GM23248 (cell line): ENCODE data around the gene WFIKKN2. TPM values are rescaled to one million over a fixed set of nuclear protein-coding genes. Genes with fewer than 3 reads are reported as not detected.
A peak's percentile ranks its signal among the peaks of the same experiment; 100 is the strongest.

Experiments
- DNase-seq: peaks from one replicate; pipeline ENCODE4 v3.0.0-alpha.2; 2015
- H2AFZ ChIP-seq: fragments of 200-600 bp; sonication (generic); 2 replicates; pipeline ENCODE4 v1.6.1; 2016; ENCODE audit warnings: antibody characterized with exemption
- H3F3A ChIP-seq: fragments of 200-600 bp; sonication (generic); 2 replicates; pipeline ENCODE4 v1.6.1; 2016; ENCODE audit warnings: mild to moderate bottlenecking, antibody characterized with exemption, mixed run types; ENCODE audit not compliant: insufficient read depth
- H3K27ac ChIP-seq: fragments of 200-600 bp; sonication (generic); 2 replicates; pipeline ENCODE4 v1.5.1; 2016; ENCODE audit warnings: mild to moderate bottlenecking
- H3K27me3 ChIP-seq: fragments of 200-600 bp; sonication (generic); replicated peaks from 2 replicates; pipeline ENCODE4 v1.6.1; 2016; ENCODE audit warnings: mild to moderate bottlenecking; ENCODE audit not compliant: insufficient read depth
- H3K36me3 ChIP-seq: fragments of 200-600 bp; sonication (generic); 2 replicates; pipeline ENCODE4 v1.6.1; 2016; ENCODE audit warnings: low read depth, mild to moderate bottlenecking
- H3K4me1 ChIP-seq: fragments of 200-600 bp; sonication (generic); 2 replicates; pipeline ENCODE4 v1.6.1; 2016; ENCODE audit warnings: mild to moderate bottlenecking; ENCODE audit not compliant: insufficient read depth
- H3K4me2 ChIP-seq: fragments of 200-600 bp; sonication (generic); one replicate; pipeline ENCODE4 v1.6.1; 2016; ENCODE audit warnings: mild to moderate bottlenecking; ENCODE audit not compliant: unreplicated experiment
- H3K4me3 ChIP-seq: fragments of 200-600 bp; sonication (generic); 2 replicates; pipeline ENCODE4 v1.5.1; 2016; ENCODE audit warnings: mild to moderate bottlenecking
- H3K79me2 ChIP-seq: fragments of 200-600 bp; sonication (generic); 2 replicates; pipeline ENCODE4 v1.6.1; 2016; ENCODE audit warnings: mild to moderate bottlenecking; ENCODE audit not compliant: insufficient read depth
- H3K9ac ChIP-seq: fragments of 200-600 bp; sonication (generic); 2 replicates; pipeline ENCODE4 v1.6.1; 2016; ENCODE audit warnings: mild to moderate bottlenecking
- H3K9me2 ChIP-seq: fragments of 200-600 bp; sonication (generic); 2 replicates; pipeline ENCODE4 v1.6.1; 2016; ENCODE audit warnings: mixed run types, mild to moderate bottlenecking, moderate library complexity; ENCODE audit not compliant: insufficient read depth
- H3K9me3 ChIP-seq: fragments of 200-600 bp; sonication (generic); one replicate; pipeline ENCODE4 v1.6.1; 2017; ENCODE audit warnings: low read depth
- H4K20me1 ChIP-seq: fragments of 200-600 bp; sonication (generic); 2 replicates; pipeline ENCODE4 v1.6.0; 2016; ENCODE audit not compliant: insufficient read depth
- EZH2 ChIP-seq: fragments of 200-600 bp; sonication (generic); IDR thresholded peaks from 2 replicates; pipeline ENCODE4 v1.6.1; 2018; ENCODE audit warnings: antibody characterized with exemption, mild to moderate bottlenecking; ENCODE audit not compliant: insufficient read depth, poor library complexity, severe bottlenecking
- EZH2phosphoT487 ChIP-seq: fragments of 200-600 bp; sonication (generic); IDR thresholded peaks from 2 replicates; pipeline ENCODE4 v1.6.1; 2018; ENCODE audit warnings: antibody characterized with exemption, moderate library complexity, mild to moderate bottlenecking, low read depth; ENCODE audit not compliant: insufficient read depth
- WGBS, 2 experiments: methylation state at CpG; one replicate each; pipeline ENCODE4 v1.1.6; 2015 to 2017; ENCODE audit warnings: low lambda C conversion rate in 2 of 2, low coverage in 1 of 2; ENCODE audit errors: missing lambda C conversion rate in 2 of 2; 5-methylcytosine and 5-hydroxymethylcytosine counted together
- in situ Hi-C: fragments of 300-500 bp; cut with MboI; formaldehyde crosslinking; loops from 2 replicates; pipeline ENCODE4 v1.15.0; 2020
- polyA plus RNA-seq: library from polyadenylated mRNA; unstranded; fragments of >200 nt; fragmentation: Nextera tagmentation; extraction: Ambion mirVana; gene quantifications from 2 replicates; pipeline ENCODE4 v1.2.1, GENCODE V29; 2016
- total RNA-seq: library from RNA; depleted of rRNA; stranded (reverse); fragments of >200 nt; shearing (Covaris generic); gene quantifications from 2 replicates; pipeline ENCODE4 v1.2.3, GENCODE V29; 2014

WFIKKN2 gene
- total and polyA plus RNA-seq, 2 experiments from 2014 or later: not detected

GRCh38 chr17:50864747-50865059 lies 29.3 kb downstream of the WFIKKN2 start:
- H3K27me3 ChIP-seq: no peaks in the 10 kb centered on the region
- no peaks in the 10 kb centered on the region for H3K9me2 ChIP-seq
- H3K27ac ChIP-seq: peak overlapping the region; percentile 75
- peaks cover 32% of the 10 kb centered on the region for H3K4me1 ChIP-seq
- H3K79me2 ChIP-seq: peaks cover 48% of the 10 kb centered on the region
- peak overlapping the region; percentile 92 for H3K4me2 ChIP-seq
- peak overlapping the region; percentile 96 for H3K9ac ChIP-seq
- peaks cover 25% of the 10 kb centered on the region for H3K36me3 ChIP-seq
- H3K4me3 ChIP-seq: peak overlapping the region; percentile 92
- WGBS, 2 experiments: 2 to 5% methylated on average over 6 of the region's 6 CpGs
- peak overlapping the region; percentile 53 for H2AFZ ChIP-seq
- peaks cover 44% of the 10 kb centered on the region for H3F3A ChIP-seq
- peaks cover 15% of the 10 kb centered on the region; the same call in 1 of the 2 replicates for H4K20me1 ChIP-seq
- in situ Hi-C loops: loop anchor here (5.0 kb wide), 1 partner anchor 93 kb away; no protein-coding TSS in a partner anchor
- no peaks in the 10 kb centered on the region for H3K9me3 ChIP-seq
- no peak for DNase-seq
- no peak for TF ChIP-seq EZH2phosphoT487
- no peak for TF ChIP-seq EZH2

- TF ChIP-seq EZH2: no peak
- no peak for TF ChIP-seq EZH2phosphoT487
- Histone ChIP-seq H3K36me3 (peaks cover 25% of the 10 kb centered on the region), H3K4me2 (peak overlapping the region; percentile 92), H3K9ac (peak overlapping the region; percentile 96), H4K20me1 (peaks cover 15% of the 10 kb centered on the region; the same call in 1 of the 2 replicates), H3K4me3 (peak overlapping the region; percentile 92), H2AFZ (peak overlapping the region; percentile 53), H3K79me2 (peaks cover 48% of the 10 kb centered on the region), H3K4me1 (peaks cover 32% of the 10 kb centered on the region), H3K9me3 (no peaks in the 10 kb centered on the region), H3K27ac (peak overlapping the region; percentile 75), H3K27me3 (no peaks in the 10 kb centered on the region), H3K9me2 (no peaks in the 10 kb centered on the region), H3F3A (peaks cover 44% of the 10 kb centered on the region)
- WGBS, 2 experiments: 0% methylated on average over 26 to 40 of the region's 50 CpGs
- peak; percentile 76 for DNase-seq
- in situ Hi-C loops: no loop called here
Observed at GRCh38 chr17:50865060-50865867, 29.9 kb downstream of the WFIKKN2 start.

- Histone ChIP-seq H3K4me2 (peak overlapping the region; percentile 92), H3K79me2 (peaks cover 48% of the 10 kb centered on the region), H3K9me2 (no peaks in the 10 kb centered on the region), H3K9ac (peak overlapping the region; percentile 96), H3K4me1 (peaks cover 32% of the 10 kb centered on the region), H3F3A (peaks cover 42% of the 10 kb centered on the region), H4K20me1 (peaks cover 15% of the 10 kb centered on the region; the same call in 1 of the 2 replicates), H2AFZ (no peak overlapping the region), H3K36me3 (peaks cover 25% of the 10 kb centered on the region), H3K27me3 (no peaks in the 10 kb centered on the region), H3K9me3 (no peaks in the 10 kb centered on the region), H3K4me3 (peak overlapping the region; percentile 92), H3K27ac (peak overlapping the region; percentile 75)
- no peak for TF ChIP-seq EZH2
- TF ChIP-seq EZH2phosphoT487: no peak
- DNase-seq: no peak
- in situ Hi-C loops: no loop called here
- WGBS, 2 experiments: 2 to 4% methylated on average over 21 to 27 of the region's 53 CpGs
Observed at GRCh38 chr17:50865868-50866260, 30.5 kb downstream of the WFIKKN2 start.

GRCh38 chr17:50866261-50866949 lies 31.0 kb downstream of the WFIKKN2 start, which contains the start of gene TOB1:
TSS of gene TOB1 (minus strand) at chr17:50866354. CDS start at chr17:50864017, 2,337 bp downstream.
- Histone ChIP-seq H3K36me3 (peaks cover 19% of the 10 kb centered on the region), H3K9me2 (no peaks in the 10 kb centered on the region), H3K9ac (peak within 1 kb of the TSS; percentile 96), H3K27ac (peak within 1 kb of the TSS; percentile 97), H3K9me3 (no peaks in the 10 kb centered on the region), H3K4me2 (peak within 1 kb of the TSS; percentile 94), H3K4me3 (peak within 1 kb of the TSS; percentile 92), H3F3A (peaks cover 37% of the 10 kb centered on the region), H3K79me2 (peaks cover 46% of the 10 kb centered on the region), H2AFZ (peak within 1 kb of the TSS; percentile 86), H3K4me1 (peaks cover 32% of the 10 kb centered on the region), H3K27me3 (no peaks in the 10 kb centered on the region), H4K20me1 (peaks cover 15% of the 10 kb centered on the region; the same call in 1 of the 2 replicates)
- TF ChIP-seq EZH2phosphoT487 (no peak), EZH2 (no peak)
- 0 to 1% methylated on average over 13 to 70 of the region's 75 CpGs for WGBS, 2 experiments
- in situ Hi-C loops: no loop called here
- peak; percentile 98 for DNase-seq
